ENCODE measurements around the gene ATP10D. TPM values are rescaled to one million over a fixed set of nuclear protein-coding genes. Genes with fewer than 3 reads are reported as not detected.

ATP10D gene
- total RNA-seq, 1 donor from 2014 or later, result 9.7 TPM

- TF ChIP-seq, protein P1, sequence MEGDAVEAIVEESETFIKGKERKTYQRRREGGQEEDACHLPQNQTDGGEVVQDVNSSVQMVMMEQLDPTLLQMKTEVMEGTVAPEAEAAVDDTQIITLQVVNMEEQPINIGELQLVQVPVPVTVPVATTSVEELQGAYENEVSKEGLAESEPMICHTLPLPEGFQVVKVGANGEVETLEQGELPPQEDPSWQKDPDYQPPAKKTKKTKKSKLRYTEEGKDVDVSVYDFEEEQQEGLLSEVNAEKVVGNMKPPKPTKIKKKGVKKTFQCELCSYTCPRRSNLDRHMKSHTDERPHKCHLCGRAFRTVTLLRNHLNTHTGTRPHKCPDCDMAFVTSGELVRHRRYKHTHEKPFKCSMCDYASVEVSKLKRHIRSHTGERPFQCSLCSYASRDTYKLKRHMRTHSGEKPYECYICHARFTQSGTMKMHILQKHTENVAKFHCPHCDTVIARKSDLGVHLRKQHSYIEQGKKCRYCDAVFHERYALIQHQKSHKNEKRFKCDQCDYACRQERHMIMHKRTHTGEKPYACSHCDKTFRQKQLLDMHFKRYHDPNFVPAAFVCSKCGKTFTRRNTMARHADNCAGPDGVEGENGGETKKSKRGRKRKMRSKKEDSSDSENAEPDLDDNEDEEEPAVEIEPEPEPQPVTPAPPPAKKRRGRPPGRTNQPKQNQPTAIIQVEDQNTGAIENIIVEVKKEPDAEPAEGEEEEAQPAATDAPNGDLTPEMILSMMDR (conservative IDR thresholded peaks at IDR 0.05; ENCODE audit: low read depth, low read length), result no peak
- H3K4me3 ChIP-seq (ENCODE audit: low read depth, low read length), result no peak overlapping the region
- no peak for DNase-seq (ENCODE audit: low read depth)
Measured at GRCh38 chr4:47557255-47557654, 72.2 kb downstream of the ATP10D start.

DNA sequence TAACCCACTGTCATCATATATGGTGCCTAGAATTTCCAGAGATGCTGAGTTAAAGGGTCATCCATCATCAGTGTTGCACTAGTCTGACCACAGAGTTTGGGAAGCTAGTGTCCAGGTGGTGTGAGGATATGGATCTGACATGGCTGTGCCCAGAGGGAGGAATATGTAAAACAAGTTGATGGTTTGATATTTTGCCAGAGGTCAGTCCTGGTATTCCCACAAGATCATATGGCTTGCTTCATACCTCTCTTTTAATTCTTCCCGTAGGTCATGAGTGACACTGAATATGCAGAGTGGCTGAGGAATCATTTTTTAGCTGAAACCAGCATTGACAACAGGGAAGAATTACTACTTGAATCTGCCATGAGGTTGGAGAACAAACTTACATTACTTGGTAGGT lies 75.6 kb downstream of the ATP10D start:
- no peak for DNase-seq (ENCODE audit: low read depth)
- H3K4me3 ChIP-seq (ENCODE audit: low read depth, low read length), result no peak overlapping the region
- TF ChIP-seq, protein P1 (conservative IDR thresholded peaks at IDR 0.05; ENCODE audit: low read depth, low read length), result no peak

DNA sequence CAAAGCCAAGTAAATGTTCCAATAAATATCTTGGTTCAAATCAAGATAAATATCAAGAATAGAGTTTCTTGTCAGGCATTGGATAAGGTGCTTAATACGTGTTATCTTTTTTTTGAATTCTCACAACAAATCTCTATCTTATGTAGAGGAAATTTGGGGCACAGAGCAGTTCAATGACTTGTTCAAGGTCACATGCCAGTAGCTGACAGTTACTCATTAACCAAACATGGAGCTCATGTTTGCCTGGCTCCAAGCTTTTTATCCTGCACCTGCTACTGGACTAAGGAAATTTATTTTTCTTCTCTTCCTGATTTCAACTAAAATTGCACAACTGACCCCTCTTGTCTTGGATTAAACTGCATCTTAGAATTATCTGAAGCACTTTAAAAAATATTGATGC lies 76.3 kb downstream of the ATP10D start:
- DNase-seq (ENCODE audit: low read depth), result no peak
- no peak overlapping the region for H3K4me3 ChIP-seq (ENCODE audit: low read depth, low read length)
- TF ChIP-seq, protein P1 (conservative IDR thresholded peaks at IDR 0.05; ENCODE audit: low read depth, low read length), result no peak

DNA sequence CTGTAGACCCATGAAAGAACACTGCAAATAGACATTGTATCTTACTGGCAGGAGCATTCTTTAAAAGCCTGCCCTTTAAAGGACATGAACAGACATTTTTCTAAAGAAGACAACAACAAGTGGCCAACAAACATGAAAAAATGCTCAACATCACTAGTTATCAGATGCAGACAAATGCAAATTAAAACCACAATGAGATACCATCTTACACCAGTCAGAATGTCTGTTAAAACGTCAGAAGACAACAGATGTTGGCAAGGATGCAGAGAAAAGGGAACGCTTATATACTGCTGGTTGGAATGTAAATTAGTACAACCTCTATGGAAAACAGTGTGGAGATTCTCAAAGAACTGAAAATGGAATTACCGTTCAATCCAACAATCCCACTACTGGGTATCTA lies 77.2 kb downstream of the ATP10D start:
- DNase-seq (ENCODE audit: low read depth), result no peak
- H3K4me3 ChIP-seq (ENCODE audit: low read depth, low read length), result no peak overlapping the region
- TF ChIP-seq, protein P1 (conservative IDR thresholded peaks at IDR 0.05; ENCODE audit: low read depth, low read length), result no peak

GRCh38 chr4:47566566-47566965 lies 81.5 kb downstream of the ATP10D start:
- TF ChIP-seq, protein P1 (conservative IDR thresholded peaks at IDR 0.05; ENCODE audit: low read depth, low read length), result no peak
- no peak overlapping the region for H3K4me3 ChIP-seq (ENCODE audit: low read depth, low read length)
- DNase-seq (ENCODE audit: low read depth), result no peak

DNA sequence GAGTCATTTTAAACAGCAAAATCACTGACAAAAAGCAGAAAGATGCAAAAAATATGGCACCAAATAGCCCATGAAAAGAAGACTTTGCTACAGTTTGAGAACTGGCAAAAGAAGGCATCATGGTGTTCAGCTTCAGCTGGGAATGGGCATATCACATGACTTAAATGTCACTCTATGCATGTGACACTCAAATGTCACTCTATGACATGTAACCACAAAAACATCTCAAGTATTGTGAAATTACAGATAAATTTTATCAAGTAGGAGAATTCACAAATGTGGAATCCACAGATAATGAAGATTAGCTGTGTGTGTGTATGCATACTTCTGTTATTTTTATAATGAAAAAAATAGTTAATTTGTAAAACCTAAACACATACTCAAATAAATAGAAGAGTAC lies 81.9 kb downstream of the ATP10D start:
- DNase-seq (ENCODE audit: low read depth), result no peak
- no peak overlapping the region for H3K4me3 ChIP-seq (ENCODE audit: low read depth, low read length)
- TF ChIP-seq, protein P1 (conservative IDR thresholded peaks at IDR 0.05; ENCODE audit: low read depth, low read length), result no peak

DNA sequence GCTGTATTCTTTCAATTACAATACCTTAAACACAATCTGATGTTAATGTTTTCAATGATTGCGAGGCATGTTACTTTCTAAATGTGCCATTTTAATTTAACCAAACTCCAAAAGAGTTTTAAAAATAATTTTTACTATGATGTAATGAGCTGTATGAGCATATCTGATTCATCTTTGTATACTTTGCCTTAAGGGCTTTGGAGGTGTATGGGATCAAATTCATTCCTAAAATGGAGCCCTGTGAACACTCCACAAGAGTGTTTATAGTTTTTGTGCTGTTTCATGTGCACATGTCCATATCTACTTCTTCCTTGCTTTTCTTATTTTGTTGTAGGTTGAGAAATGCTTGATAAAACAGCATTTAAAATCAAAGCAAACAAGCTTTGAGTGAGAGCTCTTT lies 82.4 kb downstream of the ATP10D start:
- no peak overlapping the region for H3K4me3 ChIP-seq (ENCODE audit: low read depth, low read length)
- TF ChIP-seq, protein P1 (conservative IDR thresholded peaks at IDR 0.05; ENCODE audit: low read depth, low read length), result no peak
- no peak for DNase-seq (ENCODE audit: low read depth)

All from epithelial cell of proximal tubule (primary cell).